ENCODE measurements around the gene IRF2BP2. TPM values are rescaled to one million over a fixed set of nuclear protein-coding genes. Genes with fewer than 3 reads are reported as not detected.

IRF2BP2 gene
- total RNA-seq, 1 donor from 2014 or later, result 170 TPM

GRCh38 chr1:234583755-234584419, 26.1 kb downstream of the IRF2BP2 start:
- TF ChIP-seq CTCF (IDR thresholded peaks at IDR 0.05), result no peak
- H3K4me3 Mint-ChIP-seq (ENCODE audit: unreplicated experiment), result no peak overlapping the region

GRCh38 chr1:234582681-234583301, 27.2 kb downstream of the IRF2BP2 start:
- no peaks in the 10 kb centered on the region for H3K9me3 Mint-ChIP-seq (ENCODE audit: unreplicated experiment)
- no peaks in the 10 kb centered on the region for H3K36me3 Mint-ChIP-seq (ENCODE audit: unreplicated experiment)
- peak; percentile 53 for DNase-seq (ENCODE audit: extremely low spot score, unreplicated experiment)
- no peak for TF ChIP-seq CTCF (IDR thresholded peaks at IDR 0.05)
- no peaks in the 10 kb centered on the region for H3K27me3 Mint-ChIP-seq (ENCODE audit: unreplicated experiment)
- H3K27ac Mint-ChIP-seq (ENCODE audit: unreplicated experiment), result peak overlapping the region; percentile 51
- H3K4me3 Mint-ChIP-seq (ENCODE audit: unreplicated experiment), result no peak overlapping the region
- H3K4me1 Mint-ChIP-seq (ENCODE audit: unreplicated experiment), result peaks cover 54% of the 10 kb centered on the region

More at GRCh38 chr1:234583755-234584419, 26.1 kb downstream of the IRF2BP2 start:
- H3K27ac Mint-ChIP-seq (ENCODE audit: unreplicated experiment), result no peak overlapping the region
- no peaks in the 10 kb centered on the region for H3K36me3 Mint-ChIP-seq (ENCODE audit: unreplicated experiment)
- DNase-seq (ENCODE audit: extremely low spot score, unreplicated experiment), result peak; percentile 49
- no peaks in the 10 kb centered on the region for H3K9me3 Mint-ChIP-seq (ENCODE audit: unreplicated experiment)
- H3K4me1 Mint-ChIP-seq (ENCODE audit: unreplicated experiment), result peaks cover 58% of the 10 kb centered on the region
- no peaks in the 10 kb centered on the region for H3K27me3 Mint-ChIP-seq (ENCODE audit: unreplicated experiment)

GRCh38 chr1:234582186-234582585, 27.8 kb downstream of the IRF2BP2 start:
- Mint-ChIP-seq H3K36me3 (ENCODE audit: unreplicated experiment) (no peaks in the 10 kb centered on the region), H3K4me1 (ENCODE audit: unreplicated experiment) (peaks cover 48% of the 10 kb centered on the region), H3K27me3 (ENCODE audit: unreplicated experiment) (no peaks in the 10 kb centered on the region), H3K27ac (ENCODE audit: unreplicated experiment) (peak overlapping the region; percentile 51), H3K9me3 (ENCODE audit: unreplicated experiment) (no peaks in the 10 kb centered on the region), H3K4me3 (ENCODE audit: unreplicated experiment) (no peak overlapping the region)
- peak; percentile 42 for DNase-seq (ENCODE audit: extremely low spot score, unreplicated experiment)
- TF ChIP-seq CTCF (IDR thresholded peaks at IDR 0.05), result no peak

- Mint-ChIP-seq H3K4me3 (ENCODE audit: unreplicated experiment) (no peak overlapping the region), H3K4me1 (ENCODE audit: unreplicated experiment) (peaks cover 38% of the 10 kb centered on the region), H3K36me3 (ENCODE audit: unreplicated experiment) (no peaks in the 10 kb centered on the region), H3K9me3 (ENCODE audit: unreplicated experiment) (no peaks in the 10 kb centered on the region), H3K27ac (ENCODE audit: unreplicated experiment) (no peak overlapping the region), H3K27me3 (ENCODE audit: unreplicated experiment) (no peaks in the 10 kb centered on the region)
- peak; percentile 64 for DNase-seq (ENCODE audit: extremely low spot score, unreplicated experiment)
- TF ChIP-seq CTCF (IDR thresholded peaks at IDR 0.05), result no peak
These were observed 28.8 kb downstream of the IRF2BP2 start for GRCh38 chr1:234581063-234581714.

- no peak for DNase-seq (ENCODE audit: extremely low spot score, unreplicated experiment)
- TF ChIP-seq CTCF (IDR thresholded peaks at IDR 0.05), result no peak
- no peak overlapping the region for H3K4me3 Mint-ChIP-seq (ENCODE audit: unreplicated experiment)
- H3K27ac Mint-ChIP-seq (ENCODE audit: unreplicated experiment), result no peak overlapping the region
- peaks cover 26% of the 10 kb centered on the region for H3K4me1 Mint-ChIP-seq (ENCODE audit: unreplicated experiment)
- no peaks in the 10 kb centered on the region for H3K27me3 Mint-ChIP-seq (ENCODE audit: unreplicated experiment)
- no peaks in the 10 kb centered on the region for H3K36me3 Mint-ChIP-seq (ENCODE audit: unreplicated experiment)
- H3K9me3 Mint-ChIP-seq (ENCODE audit: unreplicated experiment), result no peaks in the 10 kb centered on the region
These were observed 30.0 kb downstream of the IRF2BP2 start for GRCh38 chr1:234579967-234580366.
